Osteocyte (in vitro differentiated cells): Measurements from ENCODE around the gene MED28. TPM values are rescaled to one million over a fixed set of nuclear protein-coding genes. Genes with fewer than 3 reads are reported as not detected.
A peak's percentile ranks its signal among the peaks of the same experiment; 100 is the strongest.
"Not testable (repeated sequence)": the region's sequence is repeated elsewhere in the genome, so short reads cannot be mapped to it uniquely, and the experiment has no call there.

Experiments
- DNase-seq: peaks from one replicate; pipeline ENCODE4 v3.0.0; 2021; ENCODE audit warnings: mixed read lengths; ENCODE audit not compliant: unreplicated experiment; ENCODE audit errors: extremely low spot score
- H3K27ac Mint-ChIP-seq: one replicate; pipeline ENCODE4 v1.8.0; 2021; ENCODE audit warnings: mild to moderate bottlenecking, mixed read lengths; ENCODE audit not compliant: unreplicated experiment
- H3K27me3 Mint-ChIP-seq: one replicate; pipeline ENCODE4 v1.8.0; 2021; ENCODE audit warnings: mixed read lengths; ENCODE audit not compliant: unreplicated experiment
- H3K36me3 Mint-ChIP-seq: one replicate; pipeline ENCODE4 v1.8.0; 2021; ENCODE audit warnings: mixed read lengths; ENCODE audit not compliant: unreplicated experiment
- H3K4me1 Mint-ChIP-seq: one replicate; pipeline ENCODE4 v1.8.0; 2021; ENCODE audit warnings: mixed read lengths; ENCODE audit not compliant: unreplicated experiment
- H3K4me3 Mint-ChIP-seq: one replicate; pipeline ENCODE4 v1.8.0; 2021; ENCODE audit warnings: mild to moderate bottlenecking, moderate library complexity, mixed read lengths; ENCODE audit not compliant: unreplicated experiment
- H3K9me3 Mint-ChIP-seq: one replicate; pipeline ENCODE4 v1.8.0; 2021; ENCODE audit warnings: mixed read lengths; ENCODE audit not compliant: unreplicated experiment
- long read RNA-seq: library from polyadenylated mRNA; unstranded; transcript quantifications from one replicate; pipeline ENCODE4 v2.0.0, GENCODE V29; 2021
- total RNA-seq: library from RNA; stranded (reverse); gene quantifications from 2 replicates; pipeline ENCODE4 v1.2.1, GENCODE V29; 2021
- TF ChIP-seq, protein P1 (sequence below): fragments of 200-600 bp; sonication (generic); IDR thresholded peaks from 2 replicates; pipeline ENCODE4 v1.5.0; 2021; ENCODE audit warnings: antibody characterized with exemption, mild to moderate bottlenecking, moderate library complexity

The MED28 gene, protein sequence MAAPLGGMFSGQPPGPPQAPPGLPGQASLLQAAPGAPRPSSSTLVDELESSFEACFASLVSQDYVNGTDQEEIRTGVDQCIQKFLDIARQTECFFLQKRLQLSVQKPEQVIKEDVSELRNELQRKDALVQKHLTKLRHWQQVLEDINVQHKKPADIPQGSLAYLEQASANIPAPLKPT
- 45.8 and 46.2 TPM in 2 replicates for total RNA-seq
- long read RNA-seq, full-length matches to known transcripts, result 207 of 228 reads
- long read RNA-seq, partial matches to known transcripts, result 8 of 228 reads
- long read RNA-seq, other reads (novel, unspliced or antisense), result 13 of 228 reads

DNA sequence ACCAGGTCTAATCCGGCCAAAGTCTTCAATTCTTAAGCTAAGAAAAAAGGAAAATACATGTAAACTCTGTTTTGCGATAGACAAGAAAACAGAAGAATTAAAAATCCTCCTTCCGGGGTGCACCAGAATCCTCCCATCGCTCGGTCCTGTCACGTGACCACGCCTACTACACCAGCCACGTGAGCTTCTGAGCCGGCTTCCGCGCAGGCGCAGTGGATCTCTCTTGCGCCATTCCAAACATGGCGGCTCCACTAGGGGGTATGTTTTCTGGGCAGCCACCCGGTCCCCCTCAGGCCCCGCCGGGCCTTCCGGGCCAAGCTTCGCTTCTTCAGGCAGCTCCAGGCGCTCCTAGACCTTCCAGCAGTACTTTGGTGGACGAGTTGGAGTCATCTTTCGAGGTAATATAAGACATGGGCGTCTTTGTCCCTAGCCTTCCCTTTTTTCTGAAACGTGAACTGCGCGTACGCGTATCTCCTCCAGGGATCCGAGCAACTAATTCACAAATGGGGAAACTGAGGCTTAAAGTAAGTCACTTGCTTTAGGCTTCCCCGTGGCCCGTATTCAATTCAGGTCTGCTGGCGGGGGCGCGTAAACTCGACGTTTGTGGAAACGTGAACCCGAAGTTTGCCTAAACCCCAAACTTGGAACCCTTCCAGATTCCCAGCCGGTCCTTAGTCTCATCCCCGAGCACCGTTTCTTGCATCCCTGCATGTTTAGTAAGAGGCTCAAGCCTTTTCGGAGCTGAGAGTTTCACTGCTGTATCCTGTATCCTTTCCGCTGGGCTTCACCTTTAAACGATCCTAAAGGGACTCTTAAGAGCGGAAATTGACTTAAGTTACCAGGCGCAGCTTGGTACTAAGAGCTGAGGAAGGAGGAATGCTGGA lies at the start of gene MED28:
TSS of gene MED28 (plus strand) at position 226 of the 884 bp plus-strand sequence. CDS start at position 240, 14 bp downstream.
- peaks cover 13% of the 10 kb centered on the region for H3K36me3 Mint-ChIP-seq
- H3K4me3 Mint-ChIP-seq, result peak within 1 kb of the TSS; percentile 100
- H3K27ac Mint-ChIP-seq, result peak within 1 kb of the TSS; percentile 99
- peaks cover 42% of the 10 kb centered on the region for H3K4me1 Mint-ChIP-seq
- TF ChIP-seq, protein P1, sequence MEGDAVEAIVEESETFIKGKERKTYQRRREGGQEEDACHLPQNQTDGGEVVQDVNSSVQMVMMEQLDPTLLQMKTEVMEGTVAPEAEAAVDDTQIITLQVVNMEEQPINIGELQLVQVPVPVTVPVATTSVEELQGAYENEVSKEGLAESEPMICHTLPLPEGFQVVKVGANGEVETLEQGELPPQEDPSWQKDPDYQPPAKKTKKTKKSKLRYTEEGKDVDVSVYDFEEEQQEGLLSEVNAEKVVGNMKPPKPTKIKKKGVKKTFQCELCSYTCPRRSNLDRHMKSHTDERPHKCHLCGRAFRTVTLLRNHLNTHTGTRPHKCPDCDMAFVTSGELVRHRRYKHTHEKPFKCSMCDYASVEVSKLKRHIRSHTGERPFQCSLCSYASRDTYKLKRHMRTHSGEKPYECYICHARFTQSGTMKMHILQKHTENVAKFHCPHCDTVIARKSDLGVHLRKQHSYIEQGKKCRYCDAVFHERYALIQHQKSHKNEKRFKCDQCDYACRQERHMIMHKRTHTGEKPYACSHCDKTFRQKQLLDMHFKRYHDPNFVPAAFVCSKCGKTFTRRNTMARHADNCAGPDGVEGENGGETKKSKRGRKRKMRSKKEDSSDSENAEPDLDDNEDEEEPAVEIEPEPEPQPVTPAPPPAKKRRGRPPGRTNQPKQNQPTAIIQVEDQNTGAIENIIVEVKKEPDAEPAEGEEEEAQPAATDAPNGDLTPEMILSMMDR, result no peak
- DNase-seq, result peak; percentile 98
- H3K9me3 Mint-ChIP-seq, result no peaks in the 10 kb centered on the region
- no peaks in the 10 kb centered on the region for H3K27me3 Mint-ChIP-seq

DNA sequence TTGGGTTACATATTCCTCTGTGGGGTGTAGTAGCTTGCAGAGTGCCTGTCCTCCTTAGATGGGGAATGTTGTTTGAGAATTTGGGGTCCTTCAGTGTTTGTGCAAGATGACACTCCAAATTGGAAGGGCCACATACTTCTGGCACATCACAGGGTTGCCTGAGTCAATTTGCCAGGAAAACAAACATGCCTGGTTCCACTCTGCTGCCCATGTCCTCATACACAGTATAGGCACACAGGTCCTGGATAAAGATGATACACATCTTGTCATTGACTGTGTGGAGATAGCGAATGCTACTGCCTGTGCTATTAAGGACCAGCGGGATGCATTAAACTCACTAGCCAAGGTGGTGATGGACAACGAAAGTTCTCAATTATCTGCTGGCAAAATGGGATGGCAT lies 48.6 kb upstream of the MED28 start:
- Mint-ChIP-seq H3K36me3 (no peaks in the 10 kb centered on the region), H3K27ac (no peak overlapping the region), H3K9me3 (no peaks in the 10 kb centered on the region), H3K27me3 (peaks cover 5% of the 10 kb centered on the region), H3K4me3 (no peak overlapping the region), H3K4me1 (peaks cover 5% of the 10 kb centered on the region)
- no peak for DNase-seq
- TF ChIP-seq, protein P1, result no peak

DNA sequence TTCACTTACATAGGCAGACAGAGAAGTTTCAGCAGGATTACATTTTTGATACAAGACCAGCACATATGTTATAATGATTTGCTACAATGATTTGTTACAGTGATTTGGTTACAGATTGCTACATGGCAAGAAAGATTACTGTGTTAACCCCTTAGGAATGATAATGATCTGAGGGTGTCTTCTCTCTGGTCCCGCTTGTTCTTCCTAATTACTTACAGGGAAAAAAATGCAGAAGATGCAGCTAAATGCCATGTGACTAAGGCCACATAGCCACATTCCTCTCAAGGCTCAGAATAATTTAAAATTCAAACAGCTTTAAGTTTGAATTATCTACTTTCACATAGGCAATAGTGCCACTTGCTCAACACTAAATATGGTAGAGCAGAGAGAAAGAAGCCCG lies 47.2 kb upstream of the MED28 start:
- Mint-ChIP-seq H3K4me1 (no peaks in the 10 kb centered on the region), H3K4me3 (no peak overlapping the region), H3K27ac (no peak overlapping the region), H3K27me3 (peaks cover 5% of the 10 kb centered on the region), H3K36me3 (no peaks in the 10 kb centered on the region), H3K9me3 (no peaks in the 10 kb centered on the region)
- DNase-seq, result no peak
- TF ChIP-seq, protein P1, result no peak

GRCh38 chr4:17574206-17574605 lies 40.2 kb upstream of the MED28 start:
- no peak overlapping the region for H3K27ac Mint-ChIP-seq
- no peak overlapping the region for H3K4me3 Mint-ChIP-seq
- no peak for DNase-seq

DNA sequence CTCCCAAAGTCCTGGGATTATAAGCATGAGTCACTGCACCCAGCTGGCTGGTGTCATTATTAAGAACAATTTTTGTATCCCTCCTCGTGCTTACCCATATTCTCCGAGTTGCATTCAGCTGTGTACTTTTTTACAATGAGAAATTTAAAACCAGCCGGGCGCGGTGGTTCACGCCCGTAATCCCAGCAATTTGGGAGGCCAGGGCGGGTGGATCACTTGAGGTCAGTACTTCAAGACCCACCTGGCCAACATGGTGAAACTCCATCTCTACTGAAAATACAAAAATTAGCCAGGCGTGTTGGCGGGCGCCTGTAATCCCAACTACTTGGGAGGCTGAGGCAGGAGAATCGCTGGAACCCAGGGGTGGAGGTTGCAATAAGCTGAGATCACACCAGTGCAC lies 39.3 kb upstream of the MED28 start:
- H3K36me3 Mint-ChIP-seq, result not testable (repeated sequence)

More at GRCh38 chr4:17574206-17574605, 40.2 kb upstream of the MED28 start:
- H3K27me3 Mint-ChIP-seq, result peaks cover 2% of the 10 kb centered on the region
- H3K9me3 Mint-ChIP-seq, result no peaks in the 10 kb centered on the region
- TF ChIP-seq, protein P1, result no peak
- no peaks in the 10 kb centered on the region for H3K36me3 Mint-ChIP-seq
- H3K4me1 Mint-ChIP-seq, result peaks cover 19% of the 10 kb centered on the region

More for the DNA sequence above, 39.3 kb upstream of the MED28 start:
- not testable (repeated sequence) for H3K27ac Mint-ChIP-seq, H3K4me3 Mint-ChIP-seq, DNase-seq, H3K27me3 Mint-ChIP-seq, H3K9me3 Mint-ChIP-seq
- H3K4me1 Mint-ChIP-seq, result peaks cover 21% of the 10 kb centered on the region
